Activated CD8-positive, alpha-beta memory T cell treated with anti-CD3 and anti-CD28 coated beads, Interleukin-2, amount 50 U/mL, for 24 hours (primary cell): ENCODE results near the gene AUTS2.
"Not testable (repeated sequence)": the region's sequence is repeated elsewhere in the genome, so short reads cannot be mapped to it uniquely, and the experiment has no call there.

Experiments used
- DNase-seq: peaks from one replicate; pipeline ENCODE4 v3.0.0-alpha.2; 2020; ENCODE audit errors: extremely low read depth

AUTS2 gene

DNA sequence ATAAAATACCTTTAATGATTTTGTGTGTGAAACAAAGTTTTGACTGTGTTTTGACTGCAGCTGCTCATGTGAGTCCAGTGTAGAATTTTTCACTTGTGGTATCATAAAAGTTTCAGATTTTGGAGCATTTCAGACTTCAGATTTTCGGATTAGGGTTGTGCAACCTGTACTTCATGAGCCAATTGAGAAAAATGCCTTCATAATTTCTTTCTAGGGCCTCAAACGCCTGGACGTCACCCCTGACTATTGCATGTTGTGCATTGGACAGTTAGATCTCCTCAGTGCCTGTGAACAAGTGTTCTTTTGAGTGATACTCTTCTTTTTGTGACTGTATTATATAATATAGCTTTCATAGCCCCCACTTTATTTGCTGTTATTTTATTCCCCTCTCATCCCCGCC is 161.1 kb downstream of the AUTS2 start:
- DNase-seq: no peak

- DNase-seq: no peak
Observed at GRCh38 chr7:69761290-69761922, 163.1 kb downstream of the AUTS2 start.

DNA sequence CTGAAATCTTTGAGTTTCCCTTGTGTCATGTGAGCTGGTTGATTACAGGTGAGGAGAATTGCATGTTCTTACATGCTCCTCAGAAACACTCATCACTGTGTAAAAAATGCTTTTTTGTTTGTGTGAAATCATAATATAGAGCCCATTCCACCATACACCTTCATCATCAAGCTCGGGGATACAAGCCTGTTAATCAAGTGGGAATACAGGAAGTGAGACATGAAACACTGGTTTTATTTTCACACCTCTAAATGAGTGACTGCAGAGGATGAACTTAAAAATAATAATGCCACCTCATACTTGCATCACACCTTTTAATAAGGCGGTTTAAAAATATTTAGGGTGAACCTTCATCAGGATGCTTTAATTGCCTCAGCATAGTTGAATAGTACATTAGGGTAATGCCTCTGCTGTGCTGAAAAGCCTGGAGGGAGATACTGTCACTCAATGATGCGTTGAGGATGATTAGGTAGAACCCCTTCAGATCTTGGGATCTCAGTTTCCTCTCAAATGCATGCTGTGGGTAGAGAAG is 164.6 kb downstream of the AUTS2 start:
- no peak for DNase-seq

- DNase-seq: no peak
Observed at GRCh38 chr7:69763513-69763912, 165.2 kb downstream of the AUTS2 start.

DNA sequence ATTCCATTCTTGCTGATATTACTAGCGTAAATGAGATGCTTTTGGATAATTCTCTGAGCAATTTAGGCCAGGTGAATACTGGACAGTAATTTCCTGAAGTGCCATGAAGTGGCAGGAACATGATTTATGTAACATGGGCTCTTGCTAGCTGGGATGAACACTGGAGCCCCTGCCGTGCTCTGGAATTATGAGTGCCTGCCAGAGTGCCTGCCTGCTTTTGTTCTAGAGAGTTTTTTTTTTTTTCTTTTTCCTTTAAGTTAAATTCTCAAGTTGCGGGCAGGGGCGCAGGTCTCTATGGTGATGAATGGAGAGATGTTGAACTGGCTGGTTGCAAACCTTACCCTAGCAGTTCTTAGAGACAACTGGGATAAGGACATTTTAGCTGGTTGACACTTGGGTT is 165.9 kb downstream of the AUTS2 start:
- DNase-seq: no peak

DNA sequence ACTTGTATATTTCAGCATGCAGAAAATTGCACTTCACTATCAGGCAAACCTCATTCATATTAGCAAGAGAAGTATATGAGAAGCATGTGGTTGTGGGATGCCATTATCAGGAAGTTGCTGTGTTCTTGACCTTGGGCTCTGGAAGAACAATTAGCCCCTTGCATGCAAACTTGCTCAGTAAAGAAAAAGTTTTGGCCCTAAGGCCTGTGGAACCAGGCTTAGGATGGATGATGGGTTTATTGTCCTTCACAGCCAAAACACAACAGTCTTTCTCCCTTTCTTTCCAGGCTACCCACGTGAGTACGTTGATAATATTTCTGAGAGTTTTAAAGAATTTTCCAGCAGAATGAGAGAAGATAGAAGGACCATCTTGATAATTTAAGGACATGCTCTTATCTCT is 166.4 kb downstream of the AUTS2 start:
- DNase-seq: no peak

DNA sequence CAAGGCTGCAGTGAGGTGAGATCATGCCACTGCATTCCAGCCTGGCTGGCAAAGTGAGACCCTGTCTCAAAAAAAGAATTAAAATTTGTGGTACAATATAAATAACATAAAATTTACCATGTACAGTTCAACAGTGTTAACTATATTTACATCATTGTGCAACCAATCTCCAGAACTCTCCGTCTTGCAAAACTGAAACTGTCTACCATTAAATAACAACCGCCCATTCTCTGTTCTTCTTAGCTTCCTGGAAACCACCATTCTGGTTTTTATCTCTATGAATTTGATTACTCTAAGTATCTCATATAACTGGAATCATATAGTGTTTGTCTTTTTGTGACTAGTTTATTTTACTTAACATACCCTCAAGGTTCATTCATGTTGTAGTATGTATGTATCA is 167.6 kb downstream of the AUTS2 start:
- DNase-seq: no peak

DNA sequence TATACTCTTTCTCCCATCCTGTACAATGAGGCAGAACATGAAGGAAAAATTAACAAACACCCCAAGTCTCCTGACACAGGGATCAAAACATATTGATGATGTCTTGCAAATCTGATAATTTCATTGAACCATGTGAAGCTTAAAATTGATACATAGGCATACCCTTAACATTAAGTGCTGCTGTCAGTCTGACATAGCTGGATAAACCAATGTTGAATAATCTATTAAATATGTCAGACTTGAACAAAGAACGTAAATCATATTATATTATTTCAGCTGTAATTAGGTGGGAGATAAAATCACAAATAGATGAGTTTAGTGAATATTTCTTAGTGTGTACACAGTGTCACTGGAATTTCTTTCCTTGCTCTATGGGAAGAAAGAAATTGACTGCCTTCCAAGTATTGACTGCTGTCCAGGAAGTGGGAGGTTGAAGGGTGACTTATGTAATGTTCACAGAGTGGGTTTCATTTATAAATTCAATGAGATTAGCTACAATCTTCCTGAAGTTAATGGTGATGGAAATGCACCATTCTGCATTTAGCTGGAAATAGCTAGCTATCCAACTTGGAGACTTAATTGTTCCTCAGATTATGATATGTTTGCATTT is 170.8 kb downstream of the AUTS2 start:
- DNase-seq: no peak

DNA sequence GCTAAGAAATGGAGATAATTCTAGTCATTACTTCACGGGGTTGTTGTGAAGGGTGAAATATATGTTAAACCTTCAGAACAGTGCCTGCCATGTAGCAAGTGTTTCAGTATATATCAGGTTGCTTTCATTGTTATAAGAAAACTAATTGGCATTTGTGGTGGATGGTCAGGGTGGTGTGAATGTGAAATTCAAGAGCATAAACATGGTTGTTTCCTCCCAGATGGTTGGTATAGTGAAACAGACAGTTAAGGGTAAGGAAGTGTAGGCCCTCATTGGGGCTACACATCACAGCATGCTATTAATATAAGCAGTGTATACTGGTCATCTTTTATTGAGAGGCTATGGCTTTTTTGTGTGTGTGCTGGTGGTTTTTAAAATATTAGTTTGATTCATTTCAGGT is 171.6 kb downstream of the AUTS2 start:
- DNase-seq: no peak

DNA sequence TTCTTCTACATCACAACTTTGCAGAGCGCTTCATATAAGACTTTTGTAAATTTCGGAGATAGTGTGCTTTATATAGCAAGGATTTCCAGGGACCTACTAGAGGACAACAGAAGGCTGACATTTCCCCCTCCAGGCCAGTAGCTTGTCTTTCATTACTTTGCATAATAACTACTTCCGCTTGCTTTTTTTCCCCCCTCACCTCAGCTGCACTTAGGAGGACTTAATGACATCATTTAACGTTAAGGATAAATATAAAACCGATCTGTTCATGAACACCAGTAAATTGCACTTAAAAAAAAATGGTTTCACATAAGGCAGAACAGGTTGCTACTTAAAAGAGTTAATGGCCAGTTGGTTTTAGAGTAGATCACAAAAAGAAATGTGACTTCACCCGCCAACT is 172.3 kb downstream of the AUTS2 start:
- DNase-seq: no peak

DNA sequence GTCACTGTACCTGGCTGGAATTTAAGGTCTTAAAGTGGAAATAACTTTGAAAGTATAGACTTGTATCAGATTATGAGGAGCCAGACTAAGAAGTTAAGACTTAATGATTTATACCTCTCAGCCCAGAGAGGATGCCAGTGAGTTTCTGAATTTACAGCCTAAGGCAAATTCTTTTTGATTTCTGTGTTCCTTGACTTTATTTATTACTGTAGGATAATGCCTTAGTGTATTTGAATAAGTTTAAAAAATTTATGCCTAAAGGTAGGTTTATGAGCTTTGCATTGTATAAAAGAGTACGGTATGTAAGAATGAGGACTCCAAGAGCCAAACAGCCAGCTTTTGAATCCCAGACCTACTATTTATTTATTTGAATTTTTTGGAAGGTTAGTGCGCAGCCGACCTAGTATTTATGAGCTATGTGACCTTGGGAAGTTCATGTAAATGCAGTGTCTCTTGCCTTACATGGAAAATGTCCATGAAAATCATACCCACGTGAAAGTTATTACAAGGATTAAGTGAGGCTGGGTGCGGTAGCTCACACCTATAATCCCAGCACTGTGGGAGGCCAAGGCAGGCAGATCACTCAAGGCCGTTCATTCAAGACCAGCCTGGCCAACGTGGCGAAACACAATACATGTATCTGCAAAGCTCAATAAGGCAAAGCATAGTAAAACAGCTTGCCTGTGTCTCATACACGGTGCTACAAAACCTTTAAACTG is 174.6 kb downstream of the AUTS2 start:
- DNase-seq: no peak

DNA sequence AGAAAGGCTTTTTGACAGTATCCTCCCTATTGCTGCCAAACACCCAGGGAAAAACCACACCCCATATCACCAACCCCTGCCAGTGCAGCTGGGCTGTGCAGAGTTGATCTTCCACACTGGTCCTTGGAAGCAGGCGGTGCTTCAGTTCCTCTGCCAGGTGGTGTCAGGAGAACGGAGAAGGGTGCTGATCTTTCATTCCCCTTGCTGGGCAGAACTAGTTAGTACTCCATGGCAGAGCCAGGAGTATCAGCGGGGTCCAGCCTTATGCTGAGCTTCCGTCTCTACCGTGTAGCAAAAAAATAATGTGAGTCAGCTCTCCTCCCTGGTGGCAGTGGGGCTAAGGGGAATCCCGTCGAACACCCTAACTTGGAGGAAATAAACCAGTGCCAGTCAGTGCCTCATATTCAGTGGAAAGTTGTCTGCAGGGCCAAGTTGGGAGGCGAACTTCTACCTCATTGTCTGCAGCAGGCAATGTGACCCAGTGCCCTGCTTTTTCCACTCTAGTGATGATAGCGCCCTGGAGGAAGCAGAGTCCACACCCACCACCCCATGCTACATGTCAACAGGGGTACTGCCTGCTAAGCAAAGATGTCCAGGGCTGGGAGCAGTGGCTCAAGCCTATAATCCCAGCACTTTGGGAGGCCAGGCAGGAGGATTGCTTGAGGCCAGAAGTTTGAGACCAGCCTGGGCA is 175.4 kb downstream of the AUTS2 start:
- DNase-seq: no peak

GRCh38 chr7:69775231-69775771 is 177.0 kb downstream of the AUTS2 start:
- no peak for DNase-seq

DNA sequence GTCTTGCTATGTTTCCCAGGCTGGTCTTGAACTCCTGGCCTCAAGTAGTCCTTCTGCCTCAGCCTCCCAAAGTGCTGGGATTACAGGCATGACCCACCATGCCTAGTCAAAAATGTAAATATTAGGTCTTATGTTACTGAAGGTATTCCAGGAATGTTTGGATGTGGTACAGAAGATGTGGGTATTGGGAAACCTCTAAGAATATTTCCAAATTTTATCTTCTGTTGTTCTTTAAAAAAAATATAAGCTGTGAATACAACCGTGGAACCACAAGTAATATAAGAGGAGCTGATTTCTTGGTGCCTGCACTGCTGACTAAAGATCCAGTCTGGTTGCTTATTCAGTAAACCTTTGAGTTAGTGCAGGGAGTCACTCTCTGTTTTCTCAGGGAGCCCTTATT is 178.3 kb downstream of the AUTS2 start:
- no peak for DNase-seq

- DNase-seq: no peak
Observed at GRCh38 chr7:69778138-69778537, 179.9 kb downstream of the AUTS2 start.

DNA sequence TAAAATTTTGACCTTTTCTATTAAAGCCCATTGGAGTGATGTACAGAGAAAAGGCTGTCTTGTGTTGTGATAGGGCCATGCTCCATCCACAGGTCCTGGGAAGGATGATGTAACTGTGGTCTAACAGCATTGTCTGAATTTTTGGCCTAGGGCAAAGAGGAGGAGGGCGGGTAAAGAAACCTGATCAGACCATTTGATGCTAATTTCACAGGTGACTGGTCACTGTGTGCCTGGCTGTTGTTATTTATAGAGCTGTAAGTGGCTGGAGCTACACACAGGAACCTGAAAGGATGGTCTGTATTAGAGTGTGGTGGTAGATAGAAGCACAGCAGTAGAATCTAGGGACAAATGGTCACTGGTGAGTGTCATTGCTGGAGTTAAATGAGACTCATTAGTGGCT is 182.1 kb downstream of the AUTS2 start:
- DNase-seq: no peak

GRCh38 chr7:69781412-69781846 is 183.2 kb downstream of the AUTS2 start:
- DNase-seq: no peak

- DNase-seq: no peak
Observed at GRCh38 chr7:69782917-69783684, 184.8 kb downstream of the AUTS2 start.

DNA sequence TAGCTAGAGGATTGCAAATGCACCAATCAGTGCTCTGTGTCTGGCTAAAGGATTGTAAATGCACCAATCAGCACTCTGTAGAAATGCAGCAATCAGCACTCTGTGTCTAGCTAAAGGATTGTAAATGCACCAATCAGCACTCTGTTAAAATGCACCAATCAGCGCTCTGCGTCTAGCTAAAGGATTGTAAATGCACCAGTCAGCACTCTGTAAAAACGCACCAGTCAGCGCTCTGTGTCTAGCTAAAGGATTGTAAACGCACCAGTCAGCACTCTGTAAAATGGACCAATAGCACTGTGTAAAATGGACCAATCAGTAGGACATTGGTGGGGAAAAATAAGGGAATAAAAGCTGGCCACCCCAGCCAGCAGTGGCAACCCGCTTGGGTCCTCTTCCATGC is 187.9 kb downstream of the AUTS2 start:
- not testable (repeated sequence) for DNase-seq

DNA sequence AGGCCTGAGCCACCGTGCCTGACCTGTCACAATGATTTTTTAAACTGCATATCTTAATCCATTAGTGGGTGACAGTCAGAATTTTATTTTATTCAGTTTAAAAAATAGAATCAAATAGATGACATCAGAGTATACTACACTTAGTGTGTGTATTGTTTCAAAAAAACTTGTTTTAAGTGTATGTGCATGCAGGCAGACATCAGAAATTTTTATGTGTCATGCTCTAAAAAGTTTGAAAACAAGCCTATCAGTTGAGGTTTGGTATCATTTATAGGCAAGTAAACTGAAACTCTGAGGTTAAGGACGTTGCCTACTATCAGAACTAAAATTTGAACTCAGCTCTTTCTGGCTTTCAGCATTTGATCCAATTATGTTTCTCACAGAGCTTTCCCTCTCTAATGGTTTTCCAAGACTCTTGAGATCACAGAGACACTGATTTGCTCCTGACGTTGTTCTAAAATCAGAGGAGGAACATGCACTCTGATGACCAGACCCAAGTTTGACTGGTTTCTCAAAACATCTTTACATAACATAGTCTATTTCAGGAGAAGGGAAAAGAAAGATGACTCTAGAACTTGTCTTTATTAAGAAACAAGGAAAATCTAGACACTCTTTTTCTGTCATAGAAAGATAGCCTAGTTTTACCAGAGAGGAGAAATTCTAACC is 188.6 kb downstream of the AUTS2 start:
- no peak for DNase-seq
